GM18870 (cell line): ENCODE measurements around the gene CZIB.
A peak's percentile ranks its signal among the peaks of the same experiment; 100 is the strongest.

ENCODE experiments used
- ATAC-seq: cut with Tn5 transposase; IDR thresholded peaks from one replicate; pipeline ENCODE4 v1.9.1; 2021; ENCODE audit warnings: moderate library complexity; ENCODE audit not compliant: unreplicated experiment

The CZIB gene

GRCh38 chr1:53220171-53220961 is at the start of gene CZIB:
Gene CZIB (minus strand): TSS chr1:53220634. CDS start chr1:53220575, 59 bp downstream.
- peak; percentile 91 for ATAC-seq

GRCh38 chr1:53270107-53270506 is 49.7 kb upstream of the CZIB start:
- no peak for ATAC-seq

GRCh38 chr1:53267761-53268160 is 47.3 kb upstream of the CZIB start:
- no peak for ATAC-seq

GRCh38 chr1:53266038-53266437 is 45.6 kb upstream of the CZIB start:
- no peak for ATAC-seq

- ATAC-seq: no peak
Observed at GRCh38 chr1:53265581-53265980, 45.1 kb upstream of the CZIB start.

- ATAC-seq: no peak
Observed at GRCh38 chr1:53264048-53264447, 43.6 kb upstream of the CZIB start.

GRCh38 chr1:53262000-53262399 is 41.6 kb upstream of the CZIB start:
- ATAC-seq: no peak

- ATAC-seq: no peak
Observed at GRCh38 chr1:53260631-53261247, 40.3 kb upstream of the CZIB start.

- no peak for ATAC-seq
Observed at GRCh38 chr1:53259932-53260331, 39.5 kb upstream of the CZIB start.

- ATAC-seq: no peak
Observed at GRCh38 chr1:53258216-53258615, 37.8 kb upstream of the CZIB start.

- no peak for ATAC-seq
Observed at GRCh38 chr1:53257454-53258081, 37.1 kb upstream of the CZIB start.

- ATAC-seq: no peak
Observed at GRCh38 chr1:53256511-53257453, 36.3 kb upstream of the CZIB start.

- ATAC-seq: no peak
Observed at GRCh38 chr1:53255031-53255430, 34.6 kb upstream of the CZIB start.

GRCh38 chr1:53254011-53254640 is 33.7 kb upstream of the CZIB start:
- no peak for ATAC-seq

- ATAC-seq: no peak
Observed at GRCh38 chr1:53250325-53250724, 29.9 kb upstream of the CZIB start.

GRCh38 chr1:53249706-53250105 is 29.3 kb upstream of the CZIB start:
- no peak for ATAC-seq

GRCh38 chr1:53246261-53247134 is 26.1 kb upstream of the CZIB start:
- no peak for ATAC-seq

- ATAC-seq: no peak
Observed at GRCh38 chr1:53244141-53244540, 23.7 kb upstream of the CZIB start.

- no peak for ATAC-seq
Observed at GRCh38 chr1:53242381-53242780, 21.9 kb upstream of the CZIB start.

GRCh38 chr1:53241828-53242227 is 21.4 kb upstream of the CZIB start:
- no peak for ATAC-seq
